MM.1S (cell line): ENCODE results near the gene AP3B1.

Experiments used
- CTCF ChIP-seq: fragments of 300-600 bp; sonication (generic); IDR thresholded peaks from 2 replicates; pipeline ENCODE4 v1.5.1; 2016; ENCODE audit warnings: antibody characterized with exemption, low read length, mixed read lengths
- EZH2 ChIP-seq: fragments of 300-600 bp; sonication (generic); optimal IDR thresholded peaks from 2 replicates; pipeline ENCODE3; 2017; ENCODE audit warnings: low read depth, mild to moderate bottlenecking, antibody characterized with exemption, low read length, mixed read lengths
- EZH2phosphoT487 ChIP-seq: fragments of 300-600 bp; sonication (generic); IDR thresholded peaks from 2 replicates; pipeline ENCODE4 v1.6.1; 2018; ENCODE audit warnings: antibody characterized with exemption, low read length

- TF ChIP-seq CTCF (no peak), EZH2phosphoT487 (no peak), EZH2 (no peak)
Observed at GRCh38 chr5:78137290-78137689, 157.2 kb downstream of the AP3B1 start.
